Measurements from ENCODE around the gene PIGU.
A peak's percentile ranks its signal among the peaks of the same experiment; 100 is the strongest.
"Not testable (repeated sequence)": the region's sequence is repeated elsewhere in the genome, so short reads cannot be mapped to it uniquely, and the experiment has no call there.

Gene PIGU

DNA sequence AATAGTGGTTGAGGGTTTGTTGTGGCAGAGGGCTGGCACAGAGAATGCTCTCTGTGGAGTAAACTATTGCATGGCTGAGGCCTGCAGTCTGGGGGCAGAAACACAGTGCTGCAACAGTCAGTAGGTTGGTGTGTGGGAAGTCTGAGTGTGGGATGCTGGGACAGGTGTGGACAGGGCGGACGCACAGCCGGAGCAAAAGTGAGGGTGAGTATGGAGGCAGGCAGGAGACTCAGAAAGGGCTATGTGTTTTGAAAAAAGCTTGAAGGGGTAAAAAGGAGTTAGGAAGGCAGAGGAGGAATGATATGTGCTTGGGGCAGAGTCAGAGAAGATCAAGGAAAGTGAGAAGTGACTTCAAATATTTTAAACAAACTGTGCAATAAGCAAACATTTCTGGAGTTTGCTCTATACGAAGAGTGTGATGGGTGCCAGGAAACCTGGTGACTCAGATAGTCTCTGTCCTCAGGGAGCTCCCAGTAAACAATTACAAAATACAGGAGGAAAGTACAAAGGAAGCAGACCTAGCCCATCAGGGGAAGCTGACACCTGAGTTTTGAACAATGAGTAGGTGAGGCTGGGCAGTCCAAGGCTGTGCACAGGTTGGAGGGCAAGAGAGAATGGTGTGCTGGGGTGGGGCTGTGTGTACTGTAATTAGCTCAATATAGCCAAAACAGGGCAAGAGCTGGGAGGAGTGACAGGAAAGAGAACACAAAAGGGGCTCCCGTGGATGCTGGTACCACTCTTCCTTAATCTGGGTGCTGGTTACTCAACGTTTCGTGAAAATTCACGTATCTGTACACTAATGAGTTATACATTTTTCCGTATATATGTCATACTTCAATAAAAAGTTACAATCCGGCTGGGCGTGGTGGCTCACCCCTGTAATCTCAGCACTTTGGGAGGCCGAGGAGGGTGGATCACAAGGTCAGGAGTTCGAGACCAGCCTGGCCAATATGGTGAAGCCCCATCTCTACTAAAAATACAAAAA lies 55.2 kb downstream of the PIGU start:
- peak; percentile 14 to 40 for DNase-seq

DNA sequence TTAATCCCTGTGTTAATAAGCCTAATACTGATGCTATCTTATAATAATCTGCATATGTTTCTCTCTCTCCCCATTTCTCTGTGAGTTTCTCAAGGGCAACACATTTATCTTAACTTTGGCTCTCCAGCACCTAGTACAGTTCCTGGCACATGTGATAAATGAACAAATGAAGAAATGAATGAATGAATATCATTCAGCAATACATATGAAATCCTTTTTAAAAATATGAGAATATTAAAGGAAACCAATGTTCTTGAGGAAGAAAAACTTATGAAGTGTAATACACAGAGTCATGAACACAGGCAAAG lies 55.9 kb downstream of the PIGU start:
- no peak for DNase-seq

DNA sequence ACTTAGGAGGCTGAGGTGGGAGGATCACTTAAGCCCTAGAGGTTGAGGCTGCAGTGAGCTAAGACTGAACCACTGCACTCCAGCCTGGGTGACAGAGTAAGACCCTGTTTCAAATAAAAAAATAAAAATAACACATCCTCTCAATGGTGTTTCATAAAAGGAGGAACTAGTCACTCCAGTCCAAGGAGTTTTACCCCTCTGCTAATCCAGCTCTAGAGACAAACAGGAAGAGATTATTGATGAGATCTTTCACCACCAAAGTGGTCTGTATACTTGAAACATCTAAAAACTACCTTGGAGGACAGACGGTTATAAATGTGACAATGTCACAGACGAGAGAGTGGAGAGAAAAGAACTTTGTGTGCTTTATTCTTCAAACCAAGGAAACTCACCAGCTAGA lies 58.2 kb downstream of the PIGU start:
- DNase-seq = no peak

DNA sequence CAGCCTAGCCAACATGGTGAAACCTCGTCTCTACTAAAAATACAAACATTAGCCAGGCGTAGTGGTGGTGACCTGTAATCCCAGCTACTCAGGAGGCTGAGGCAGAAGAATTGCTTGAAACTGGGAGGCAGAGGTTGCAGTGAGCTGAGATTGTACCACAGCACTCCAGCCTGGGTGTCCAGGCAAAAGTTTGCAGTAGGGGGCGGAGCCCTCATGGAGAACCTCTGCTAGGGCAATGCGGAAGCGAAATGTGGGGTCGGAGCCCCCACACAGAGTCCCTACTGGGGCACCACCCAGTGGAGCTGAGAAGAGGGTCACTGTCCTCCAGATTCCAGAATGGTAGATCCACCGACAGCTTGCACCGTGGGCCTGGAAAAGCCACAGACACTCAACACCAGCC lies 60.0 kb downstream of the PIGU start:
- DNase-seq = not testable (repeated sequence)

DNA sequence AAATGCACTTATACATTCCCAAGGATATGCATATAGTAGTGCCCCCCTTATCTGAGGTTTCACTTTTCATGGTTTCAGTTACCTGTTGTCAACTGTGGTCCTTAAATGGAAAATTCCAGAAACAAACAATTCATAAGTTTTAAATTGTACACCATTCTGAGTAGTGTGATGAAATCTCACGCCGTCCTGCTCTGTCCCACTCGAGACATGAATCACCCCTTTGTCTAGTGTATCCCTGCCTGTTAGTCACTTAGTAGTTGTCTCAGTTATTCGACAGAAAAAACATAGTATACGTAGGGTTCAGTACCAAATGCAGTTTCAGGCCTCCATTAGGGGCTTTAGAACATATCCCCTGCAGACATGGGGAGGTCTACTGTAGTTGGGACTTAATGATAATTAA lies 61.4 kb downstream of the PIGU start:
- no peak for DNase-seq

DNA sequence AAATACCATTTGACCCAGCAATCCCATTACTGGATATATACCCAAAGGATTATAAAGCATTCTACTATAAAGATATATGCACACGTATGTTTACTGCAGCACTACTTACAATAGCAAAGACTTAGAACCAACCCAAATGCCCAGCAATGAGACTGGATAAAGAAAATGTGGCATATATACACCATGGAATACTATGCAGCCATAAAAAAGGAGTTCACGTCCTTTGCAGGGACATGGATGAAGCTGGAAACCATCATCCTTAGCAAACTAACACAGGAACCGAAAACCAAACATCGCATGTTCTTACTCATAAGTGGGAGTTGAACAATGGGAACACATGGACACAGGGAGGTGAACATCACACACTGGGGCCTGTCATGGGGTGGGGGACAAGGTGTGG lies 64.9 kb downstream of the PIGU start:
- DNase-seq = not testable (repeated sequence)

DNA sequence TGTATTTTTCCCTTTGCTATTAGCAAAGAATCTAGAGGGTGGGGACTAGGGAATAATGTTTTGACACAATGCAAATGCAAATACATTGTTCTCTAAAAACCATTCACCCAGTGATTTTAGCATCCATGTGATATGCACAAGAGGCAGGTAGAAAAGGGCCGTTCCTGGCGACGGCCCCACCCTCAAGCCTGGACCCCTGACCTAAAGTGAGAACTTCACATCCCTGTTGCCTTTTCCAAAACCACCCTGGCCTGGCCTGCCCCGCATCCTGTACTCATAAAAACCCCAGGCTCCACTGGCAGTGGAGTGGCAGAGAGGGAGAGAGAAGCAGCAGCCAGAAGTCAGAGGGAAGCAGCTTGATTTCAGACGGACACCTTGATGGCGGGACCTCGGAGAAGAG lies 69.8 kb downstream of the PIGU start:
- DNase-seq = no peak

DNA sequence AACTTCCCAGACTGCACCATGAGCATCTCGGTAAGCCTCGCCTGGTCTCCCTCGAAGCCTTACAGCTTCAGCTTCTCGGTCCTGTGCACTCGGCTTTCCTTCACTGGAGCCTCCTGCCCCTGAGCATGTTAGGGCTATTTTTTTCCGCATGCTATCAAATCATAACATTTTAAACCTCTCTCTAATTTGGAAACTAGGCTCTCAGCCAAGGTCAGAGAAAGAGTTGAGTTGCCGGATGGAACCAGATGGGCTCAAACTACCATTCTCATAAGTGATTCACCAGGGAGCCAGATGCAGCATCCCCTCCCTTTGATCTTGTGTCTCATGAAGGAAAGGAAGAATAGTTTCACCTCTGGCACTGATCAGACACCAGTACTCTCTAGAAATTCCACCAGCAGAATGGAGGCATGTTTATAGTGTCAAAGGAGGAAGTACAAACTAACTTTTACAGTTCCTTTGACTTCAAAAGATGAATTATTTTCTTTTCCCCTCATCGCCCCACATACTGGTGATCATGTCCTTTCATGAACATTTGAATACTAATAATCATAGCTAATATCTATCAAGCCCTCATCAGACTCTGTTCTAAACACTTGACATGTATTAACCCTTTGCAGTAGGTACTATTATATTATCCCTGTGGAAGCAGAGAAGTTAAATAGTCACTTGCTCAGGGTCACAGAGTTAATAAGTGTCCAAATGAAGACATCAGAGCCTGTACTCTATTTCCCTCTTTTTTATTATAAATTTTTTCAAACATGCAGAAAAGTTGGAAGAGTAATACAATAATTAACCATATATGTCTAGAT lies 71.7 kb downstream of the PIGU start:
- no peak for DNase-seq

DNA sequence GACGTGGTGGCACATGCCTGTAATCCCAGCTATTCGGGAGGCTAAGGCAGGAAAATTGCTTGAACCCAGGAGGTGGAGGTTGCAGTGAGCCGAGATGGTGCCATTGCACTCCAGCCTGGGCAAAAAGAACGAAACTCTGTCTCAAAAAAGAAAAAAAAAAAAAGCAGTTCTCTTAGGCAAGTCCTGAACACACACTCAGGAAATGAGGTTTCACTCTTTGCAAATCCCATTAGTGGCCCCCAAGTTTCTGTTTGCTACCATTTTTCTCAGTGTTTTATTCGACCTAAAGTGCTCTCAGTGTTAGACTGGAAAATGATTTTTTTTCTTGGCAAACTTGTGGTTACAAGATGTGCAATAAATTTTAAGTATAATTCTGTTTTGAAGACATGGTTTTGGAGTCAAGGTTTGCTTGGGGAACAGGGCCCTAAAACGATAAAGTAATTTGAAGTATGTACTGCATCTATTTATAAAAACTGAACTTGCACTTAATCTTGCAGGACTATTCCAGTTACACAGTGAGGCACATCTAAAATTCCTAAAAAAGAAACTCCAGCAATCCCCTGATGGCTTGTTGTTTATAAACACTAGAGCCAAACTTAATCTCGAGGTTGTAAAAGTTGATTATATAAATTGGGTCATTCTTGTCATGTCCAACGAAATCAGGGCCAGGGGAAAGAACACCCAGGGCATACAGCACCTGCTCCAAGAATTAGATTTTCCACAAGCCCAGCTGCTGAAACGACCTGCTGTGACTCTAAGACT lies 75.8 kb downstream of the PIGU start:
- DNase-seq = no peak

DNA sequence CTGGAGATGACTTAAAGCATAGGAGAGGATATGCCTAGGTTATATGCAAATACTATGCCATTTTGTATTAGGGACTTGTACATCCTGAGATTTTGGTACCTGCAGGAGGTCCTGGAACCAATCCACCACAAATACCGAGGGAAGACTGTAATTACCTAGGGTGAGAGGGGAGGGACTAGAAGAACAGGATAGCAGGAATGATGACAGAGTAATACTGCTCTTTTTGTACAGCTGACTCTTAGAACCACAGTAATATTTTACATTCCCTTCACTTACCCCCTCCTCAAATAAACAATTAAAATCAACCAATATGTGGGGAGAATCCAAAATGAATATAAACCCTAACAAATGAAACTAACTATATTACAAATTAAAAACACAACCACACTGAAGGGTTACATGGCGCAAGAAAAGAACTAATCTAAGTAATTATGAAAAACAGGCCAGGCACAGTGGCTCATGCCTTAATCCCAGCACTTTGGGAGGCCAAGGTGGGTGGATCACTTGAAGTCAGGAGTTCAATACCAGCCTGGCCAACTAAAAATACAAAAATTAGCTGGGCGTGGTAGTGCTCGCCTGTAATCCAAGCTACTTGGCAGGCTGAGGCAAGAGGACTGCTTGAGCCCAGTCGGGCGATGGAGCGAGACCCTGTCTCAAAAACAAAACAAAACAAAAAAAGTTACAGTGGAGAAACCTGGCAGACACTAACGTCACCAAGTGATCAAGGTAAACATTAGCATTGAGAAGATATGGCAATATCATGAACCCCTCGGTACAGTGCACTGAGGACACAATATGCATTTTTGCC lies 81.3 kb downstream of the PIGU start:
- DNase-seq = peak; percentile 78 to 86

DNA sequence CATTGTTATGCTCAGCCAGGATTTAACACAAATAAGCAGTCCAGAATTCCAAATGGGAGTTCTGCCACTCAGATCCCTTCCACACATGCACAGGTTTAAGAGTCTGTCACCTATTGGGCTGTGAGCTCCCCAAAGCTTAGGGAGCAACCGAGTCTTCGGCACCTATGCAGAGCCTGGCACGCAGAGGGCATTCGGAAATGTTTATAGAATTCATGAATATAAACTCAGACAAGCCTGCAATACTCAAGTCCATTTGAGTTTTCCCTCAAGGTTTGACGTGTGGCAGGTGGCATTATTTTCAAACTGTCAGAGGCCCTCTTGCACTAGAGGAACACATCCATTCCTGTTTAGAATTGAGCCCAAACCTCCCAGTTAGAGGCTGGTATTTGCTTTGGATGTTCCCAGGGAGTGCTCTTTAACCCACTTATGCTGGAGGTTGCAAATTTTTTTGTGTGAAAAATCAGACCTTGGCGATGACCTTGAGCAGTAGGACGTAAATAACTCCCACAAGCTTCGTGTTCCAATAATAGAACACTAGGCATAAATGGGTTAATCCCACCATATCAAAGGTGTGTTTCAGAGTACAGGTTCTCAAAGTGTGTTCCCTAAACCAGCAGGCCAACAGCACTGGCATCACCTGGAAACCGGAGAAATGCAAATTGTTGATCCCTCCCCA lies 90.3 kb downstream of the PIGU start:
- no peak for DNase-seq

DNA sequence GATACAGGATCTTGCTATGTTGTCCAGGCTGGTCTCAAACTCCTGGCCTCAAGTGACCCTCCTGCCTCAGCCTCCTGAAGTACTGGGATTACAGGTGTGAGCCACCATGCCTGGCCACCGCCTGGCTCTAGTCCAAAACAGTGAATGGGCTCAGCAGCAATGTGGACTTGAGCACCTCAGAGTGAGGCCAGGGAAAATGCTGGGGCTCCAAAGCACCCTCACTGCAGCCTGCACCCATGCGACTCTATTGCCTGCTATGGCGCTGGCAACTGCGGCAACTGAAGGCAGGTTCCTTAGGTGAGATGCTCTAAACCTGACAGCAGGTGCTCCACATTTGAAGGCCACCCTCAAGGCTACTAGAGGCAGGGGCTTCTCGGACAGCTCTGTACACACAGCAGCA lies 91.9 kb downstream of the PIGU start:
- DNase-seq = no peak

DNA sequence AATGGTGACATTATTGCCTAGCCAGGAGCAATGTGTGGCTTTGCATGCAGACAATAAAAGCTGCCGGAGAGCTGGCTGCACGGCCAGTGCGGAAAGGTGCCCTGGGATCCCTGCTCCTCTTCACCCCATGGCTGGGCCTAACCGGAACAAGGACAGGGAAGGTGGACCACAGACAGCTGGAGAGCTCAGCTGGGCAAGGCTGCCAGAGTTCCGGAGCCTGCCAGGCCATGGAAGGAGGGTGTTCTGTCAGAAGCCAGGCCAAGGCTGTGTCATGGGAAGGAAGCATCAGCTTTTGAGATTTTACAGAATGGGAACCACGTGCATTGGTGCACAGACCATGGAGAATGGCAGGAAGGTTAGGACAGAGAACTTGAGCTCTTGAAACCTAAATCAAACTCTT lies 93.3 kb downstream of the PIGU start:
- no peak for DNase-seq

DNA sequence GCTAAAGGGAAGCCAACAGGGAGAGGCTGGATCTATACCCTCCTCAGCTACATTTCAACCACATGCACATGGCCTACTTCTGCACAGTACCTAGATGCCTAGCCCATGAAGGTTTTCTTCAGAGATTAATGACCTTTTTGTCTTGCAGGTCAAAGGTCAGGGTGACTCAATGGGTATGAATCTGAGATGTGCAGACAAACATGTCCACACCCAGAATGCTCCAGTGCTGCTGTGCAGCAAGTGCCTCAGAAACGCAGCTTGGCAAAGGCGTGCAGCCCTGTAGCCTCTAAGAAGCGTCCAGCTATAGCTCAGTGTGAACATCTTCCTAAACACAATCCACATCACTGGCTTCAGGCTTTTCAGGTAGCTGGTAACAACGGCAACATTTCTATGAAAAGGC lies 94.0 kb downstream of the PIGU start:
- DNase-seq = no peak

DNA sequence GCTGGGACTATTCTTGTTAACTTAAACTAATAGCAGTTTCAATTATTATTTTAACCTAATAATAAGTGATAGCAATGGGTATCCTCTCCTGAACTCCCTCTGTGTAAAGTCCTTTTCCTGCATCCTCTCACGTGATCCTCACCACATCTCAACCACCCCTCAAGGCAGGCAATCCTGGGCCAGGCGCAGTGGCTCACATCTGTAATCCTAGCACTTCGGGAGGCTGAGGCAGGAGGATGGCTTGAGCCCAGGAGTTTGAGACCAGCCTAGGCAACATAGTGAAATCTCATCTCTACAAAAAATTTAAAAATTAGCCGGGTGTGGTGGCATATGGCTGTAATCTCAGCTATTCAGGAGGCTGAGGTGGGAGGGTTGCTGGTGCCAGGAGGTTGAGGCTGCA lies 94.7 kb downstream of the PIGU start:
- DNase-seq = no peak

DNA sequence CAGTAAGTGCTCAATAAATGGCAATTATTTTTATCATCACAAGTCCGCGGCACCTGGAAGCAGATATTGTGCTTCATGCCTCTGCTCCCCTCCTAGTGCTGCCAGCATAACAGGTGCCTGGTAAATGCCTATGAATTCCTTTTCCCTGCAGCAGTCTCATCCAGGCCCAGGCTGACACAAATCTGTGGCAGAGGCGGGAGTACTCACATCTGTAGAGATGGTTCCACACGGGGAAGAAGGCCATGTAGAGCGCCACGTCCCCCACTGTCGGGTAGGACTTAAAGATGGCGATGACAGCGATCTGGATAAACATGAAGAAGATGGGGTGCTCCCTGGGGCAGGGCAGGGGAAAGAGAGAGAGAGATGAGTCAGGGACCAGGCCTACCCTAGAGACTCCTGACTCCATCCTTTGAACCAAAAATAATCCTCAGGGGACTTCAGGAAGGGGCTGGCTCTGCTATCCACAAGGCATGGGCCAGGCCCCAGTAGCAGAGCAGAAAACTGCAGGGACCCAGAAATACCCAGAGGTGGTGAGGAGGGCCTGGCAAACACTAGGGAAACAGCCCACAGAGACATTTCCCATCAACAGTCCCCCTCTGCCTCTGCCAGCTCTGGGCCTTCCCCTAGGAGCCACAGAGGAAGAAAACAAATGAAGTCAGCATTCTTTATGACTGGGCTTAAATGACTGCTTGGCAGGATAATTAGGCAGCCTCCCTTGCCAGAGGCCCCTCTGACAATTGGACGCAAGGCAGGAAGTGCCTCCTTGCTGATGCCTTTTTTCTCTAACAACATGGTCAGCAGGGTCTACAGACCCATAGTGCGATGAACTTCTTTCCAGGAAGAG lies 95.3 kb downstream of the PIGU start:
- peak; percentile 7 to 63 for DNase-seq

DNA sequence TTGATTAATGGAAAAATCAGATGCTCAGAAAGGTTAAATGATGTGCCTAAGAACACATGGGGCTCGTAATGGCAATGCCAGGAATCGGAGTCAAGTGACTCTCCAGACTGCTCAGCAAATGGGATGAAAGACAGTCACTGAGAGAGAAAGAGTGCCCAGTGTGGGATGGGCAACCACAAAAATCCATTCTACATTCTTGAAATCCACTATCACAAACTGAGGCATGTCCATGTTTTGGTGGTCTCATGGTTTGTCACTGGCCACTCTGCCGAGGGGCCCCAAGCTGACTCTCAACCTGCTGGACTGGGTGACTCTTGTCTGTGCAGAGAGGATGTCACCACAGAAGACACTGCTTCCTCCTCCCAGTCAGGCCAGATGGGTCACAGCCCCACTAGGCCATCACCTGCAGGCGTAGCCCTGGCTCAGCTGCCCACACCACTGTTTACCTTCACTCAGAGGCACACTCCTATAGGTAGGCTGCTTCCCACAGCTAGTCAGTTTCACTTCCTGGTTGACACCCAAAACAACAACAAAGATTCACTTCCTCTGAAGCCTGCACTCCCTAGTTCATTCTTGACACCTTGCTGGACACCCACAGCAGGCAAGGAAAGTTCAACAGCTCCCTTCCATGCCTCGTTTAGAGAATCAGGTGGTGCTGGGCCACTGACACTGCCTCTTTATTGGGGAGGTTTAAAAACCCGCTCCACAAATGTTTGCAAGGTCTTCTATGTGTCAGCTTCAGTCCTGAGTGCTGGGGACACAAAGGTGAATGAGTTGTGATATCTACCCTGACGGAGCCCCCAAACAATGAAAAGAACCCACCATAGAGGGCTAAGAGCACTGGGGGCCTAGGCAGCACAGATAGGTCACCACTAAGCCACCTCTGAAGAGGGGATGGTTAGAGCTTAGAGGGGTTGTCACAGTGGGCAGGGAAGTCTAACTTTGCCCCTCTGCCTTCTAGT lies 96.6 kb downstream of the PIGU start:
- no peak for DNase-seq

DNA sequence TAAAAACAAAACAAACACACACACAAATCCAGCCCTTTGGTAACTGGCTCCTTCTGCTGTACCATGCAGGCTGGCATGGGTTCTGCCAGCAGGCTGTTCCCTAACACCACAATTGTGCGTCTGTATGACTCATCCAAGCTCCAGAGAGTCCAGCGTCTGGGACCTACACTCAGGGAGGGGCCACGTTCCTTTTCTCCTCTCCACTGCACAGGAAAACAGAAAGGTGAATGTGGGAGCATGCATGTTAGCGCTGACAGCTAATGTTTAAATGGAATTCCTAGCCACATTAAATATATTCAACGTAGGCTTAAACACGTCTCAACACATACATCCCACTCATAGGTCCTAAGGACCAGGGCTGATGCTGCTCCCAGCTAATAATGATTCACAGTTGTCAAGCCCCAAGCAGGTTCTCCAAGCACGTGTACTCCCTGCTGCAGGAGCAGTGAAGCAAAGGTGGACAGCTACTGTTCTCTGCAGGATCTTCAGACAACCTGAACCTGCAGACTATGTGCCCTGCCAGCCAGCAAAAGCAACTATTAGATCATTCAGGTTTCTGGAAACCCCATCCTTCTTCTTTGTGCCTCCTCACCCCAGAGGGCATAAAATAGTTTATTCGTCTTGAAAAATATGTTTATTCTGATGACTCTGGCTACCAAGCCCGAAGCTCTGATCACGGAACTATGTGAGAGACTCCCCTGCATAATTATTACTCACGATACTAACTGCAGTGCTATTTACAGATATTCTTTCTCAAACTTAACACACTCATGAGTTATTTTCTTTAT lies 97.5 kb downstream of the PIGU start:
- DNase-seq = peak in 1 of 2 experiments; percentile 30

DNA sequence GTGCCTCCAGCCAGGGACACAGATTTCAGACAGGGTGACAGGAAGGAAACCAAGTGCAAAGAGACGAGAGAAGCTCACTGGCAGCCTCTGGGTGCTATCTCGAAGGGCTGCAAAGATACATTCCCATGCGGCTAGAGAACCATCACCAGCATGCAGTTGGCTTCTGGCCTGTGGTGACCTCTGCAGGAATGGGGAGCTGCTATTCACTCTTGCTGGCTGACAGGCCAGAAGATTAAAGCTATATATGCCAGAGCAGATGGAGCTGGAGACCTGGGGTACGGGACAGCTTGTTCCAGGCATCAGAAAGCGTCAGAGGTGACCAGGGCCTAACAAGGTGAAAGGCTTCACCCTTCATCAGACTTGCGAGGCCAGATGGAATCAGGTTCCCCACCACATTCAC lies 98.4 kb downstream of the PIGU start:
- DNase-seq = no peak

Measured in NCI-H2081 (cell line).